ENCODE data around the gene ZNF28.
"Not testable (repeated sequence)": the region's sequence is repeated elsewhere in the genome, so short reads cannot be mapped to it uniquely, and the experiment has no call there.

GRCh38 chr19:52856540-52857377, 35.3 kb upstream of the ZNF28 start:
- not testable (repeated sequence) for TF ChIP-seq CTCF (IDR thresholded peaks at IDR 0.05); ZFX (IDR thresholded peaks at IDR 0.05; ENCODE audit: borderline replicate concordance)

Data from 22Rv1 (cell line).